GM10266 (cell line): ENCODE data around the gene RBMS3.

Experiments used
- DNase-seq: peaks from one replicate; pipeline ENCODE4 v3.0.0; 2012; ENCODE audit errors: extremely low spot score
- CTCF ChIP-seq: IDR thresholded peaks from 2 replicates; pipeline ENCODE4 v1.5.1; 2012; ENCODE audit warnings: mild to moderate bottlenecking, low read depth; ENCODE audit not compliant: control insufficient read depth, insufficient read depth; ENCODE audit errors: missing control alignments

RBMS3 gene

GRCh38 chr3:29711255-29711771 is 430.4 kb downstream of the RBMS3 start:
- no peak for TF ChIP-seq CTCF
- DNase-seq: no peak

GRCh38 chr3:29716213-29716612 is 435.3 kb downstream of the RBMS3 start:
- no peak for DNase-seq
- no peak for TF ChIP-seq CTCF

GRCh38 chr3:29718661-29719065 is 437.8 kb downstream of the RBMS3 start:
- no peak for DNase-seq
- TF ChIP-seq CTCF: no peak

- no peak for DNase-seq
- no peak for TF ChIP-seq CTCF
Measured at GRCh38 chr3:29720665-29721064, 439.8 kb downstream of the RBMS3 start.

GRCh38 chr3:29721789-29722188 is 440.9 kb downstream of the RBMS3 start:
- DNase-seq: no peak
- TF ChIP-seq CTCF: no peak

GRCh38 chr3:29731050-29731449 is 450.2 kb downstream of the RBMS3 start:
- TF ChIP-seq CTCF: no peak
- DNase-seq: no peak

- DNase-seq: no peak
- TF ChIP-seq CTCF: no peak
Measured at GRCh38 chr3:29741231-29741630, 460.4 kb downstream of the RBMS3 start.
